ENCODE results near the gene LRCH1.

GRCh38 chr13:46570273-46570672 is 17.3 kb downstream of the LRCH1 start:
- TF ChIP-seq CTCF (IDR thresholded peaks at IDR 0.05) (no peak), POLR2A (IDR thresholded peaks at IDR 0.05) (no peak)
